Activated effector memory CD4-positive, alpha-beta T cell treated with Interleukin-2 at 50 U/mL for 16 hours (primary cell): Measurements from ENCODE around the gene UBE2F.
"Not testable (repeated sequence)": the region's sequence is repeated elsewhere in the genome, so short reads cannot be mapped to it uniquely, and the experiment has no call there.

ENCODE experiments used
- DNase-seq: peaks from one replicate; pipeline ENCODE4 v3.0.0-alpha.2; 2020

Gene UBE2F

GRCh38 chr2:237981621-237982020 lies 14.8 kb downstream of the UBE2F start:
- DNase-seq: not testable (repeated sequence)

- no peak for DNase-seq
Observed at GRCh38 chr2:237982039-237982725, 15.4 kb downstream of the UBE2F start.

DNA sequence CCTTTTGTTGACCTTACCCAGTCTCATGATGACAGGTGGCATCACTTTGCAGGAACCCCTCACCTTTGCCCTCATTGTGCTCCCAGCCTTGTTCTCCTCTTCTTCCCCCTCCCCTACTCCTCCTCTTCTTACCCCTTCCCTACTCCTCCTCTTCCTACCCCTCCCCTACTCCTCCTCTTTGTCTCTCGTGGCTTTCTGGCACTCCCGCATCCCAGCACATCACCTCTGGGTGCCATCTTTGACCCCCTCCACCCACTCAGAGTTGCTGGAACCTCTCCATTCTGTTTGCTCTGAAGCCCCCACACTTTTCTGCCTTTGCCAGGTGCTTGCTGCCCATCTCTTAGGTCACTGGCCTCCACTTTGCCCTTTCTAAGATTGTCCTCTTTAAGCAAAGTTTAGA lies 17.1 kb downstream of the UBE2F start:
- no peak for DNase-seq

DNA sequence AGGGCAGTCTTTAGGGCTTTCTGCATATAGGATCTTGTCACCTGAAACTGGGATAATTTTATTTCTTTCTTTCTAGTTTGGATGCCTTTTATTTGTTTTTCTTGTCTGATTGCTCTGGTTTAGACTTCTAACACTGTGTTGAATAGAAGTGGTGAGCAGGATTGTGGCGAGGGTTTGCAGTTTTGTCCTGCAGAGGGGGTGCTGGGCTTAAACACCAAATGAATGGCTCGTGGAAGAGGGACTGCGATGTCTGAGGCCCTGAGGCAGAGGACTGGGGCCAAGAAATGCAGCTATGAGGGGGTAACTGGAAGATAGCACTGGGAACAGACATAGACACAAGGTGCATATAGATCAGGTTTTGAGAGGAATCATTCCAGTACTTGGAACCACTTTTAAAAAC lies 20.5 kb downstream of the UBE2F start:
- DNase-seq: no peak

DNA sequence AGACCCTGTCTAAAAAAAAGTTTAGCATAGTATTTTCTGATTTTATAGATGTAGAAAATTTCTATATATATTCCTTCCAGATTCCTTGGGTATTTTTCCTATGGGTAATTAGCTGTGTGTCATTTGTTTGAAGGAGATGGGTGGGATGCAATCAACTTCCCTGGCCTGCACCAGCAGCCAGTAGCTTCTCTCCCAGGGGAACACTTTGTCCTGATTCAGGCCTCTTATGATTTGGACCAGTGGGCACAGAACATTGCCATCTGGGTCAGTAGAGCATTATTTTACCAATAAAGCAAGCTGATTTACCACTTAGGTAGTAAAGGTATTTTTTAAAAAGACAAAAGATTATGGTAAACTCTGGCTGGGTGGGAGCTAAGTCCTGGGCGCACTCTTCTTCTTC lies 26.9 kb downstream of the UBE2F start:
- DNase-seq: no peak

DNA sequence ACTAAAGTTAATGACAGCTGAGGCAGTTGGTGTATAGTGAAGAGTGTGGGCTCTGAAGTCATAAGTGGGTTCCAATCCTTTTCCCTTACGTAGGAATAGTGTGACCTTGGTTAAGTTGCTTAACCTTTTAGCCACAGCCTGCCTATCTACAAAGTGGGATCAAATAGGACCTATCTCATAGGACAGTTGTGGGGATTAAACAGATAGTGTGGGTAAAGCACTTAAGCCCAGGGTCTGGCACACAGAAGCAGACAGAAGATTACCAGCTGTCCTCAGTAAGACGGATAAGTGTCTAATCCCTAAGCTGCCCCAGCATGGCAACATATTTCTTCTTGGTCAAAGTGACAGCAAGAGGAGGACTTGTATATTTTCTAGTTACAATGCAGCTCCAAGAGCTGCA lies 28.2 kb downstream of the UBE2F start:
- no peak for DNase-seq

- no peak for DNase-seq
Observed at GRCh38 chr2:237996021-237996593, 29.3 kb downstream of the UBE2F start.

DNA sequence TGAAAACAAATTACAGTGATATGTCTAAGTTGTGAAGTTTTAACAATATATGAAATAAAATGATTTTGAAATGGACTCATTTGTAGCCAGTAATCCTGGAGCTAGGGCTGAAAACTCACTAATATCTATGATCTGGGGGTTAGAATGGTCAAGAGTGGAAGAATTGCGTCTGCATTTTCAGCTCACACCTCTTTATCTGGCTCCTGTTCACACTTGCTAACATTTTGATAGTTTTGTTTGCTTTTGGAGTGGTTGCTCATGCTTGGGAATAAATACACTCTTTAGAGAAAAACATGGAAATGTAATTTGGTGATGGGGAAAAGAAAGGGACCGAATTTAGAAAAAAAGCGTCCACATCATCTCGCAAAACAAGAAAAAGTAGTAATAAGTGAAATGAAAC lies 30.7 kb downstream of the UBE2F start:
- DNase-seq: no peak

DNA sequence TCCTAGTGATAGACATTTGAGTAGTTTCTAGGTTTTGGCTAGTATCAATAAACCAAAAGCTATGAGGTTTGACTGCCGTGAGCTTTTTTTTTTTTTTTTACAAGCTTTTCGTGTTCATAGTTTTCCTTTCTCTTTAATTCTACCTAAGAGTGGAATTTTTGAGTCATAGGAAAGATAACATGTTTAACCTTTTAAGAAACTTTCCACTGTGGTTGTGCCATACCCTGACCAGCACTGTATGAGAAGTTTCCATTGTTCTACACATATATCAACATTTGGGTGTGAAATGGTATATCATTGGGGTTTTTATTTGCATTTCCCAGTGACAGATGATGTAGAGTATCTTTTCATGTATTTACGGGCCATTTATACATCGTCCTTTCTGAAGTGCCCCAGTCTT lies 31.7 kb downstream of the UBE2F start:
- DNase-seq: no peak

- no peak for DNase-seq
Observed at GRCh38 chr2:238003234-238004031, 36.6 kb downstream of the UBE2F start.

- no peak for DNase-seq
Observed at GRCh38 chr2:238004077-238004830, 37.4 kb downstream of the UBE2F start.

DNA sequence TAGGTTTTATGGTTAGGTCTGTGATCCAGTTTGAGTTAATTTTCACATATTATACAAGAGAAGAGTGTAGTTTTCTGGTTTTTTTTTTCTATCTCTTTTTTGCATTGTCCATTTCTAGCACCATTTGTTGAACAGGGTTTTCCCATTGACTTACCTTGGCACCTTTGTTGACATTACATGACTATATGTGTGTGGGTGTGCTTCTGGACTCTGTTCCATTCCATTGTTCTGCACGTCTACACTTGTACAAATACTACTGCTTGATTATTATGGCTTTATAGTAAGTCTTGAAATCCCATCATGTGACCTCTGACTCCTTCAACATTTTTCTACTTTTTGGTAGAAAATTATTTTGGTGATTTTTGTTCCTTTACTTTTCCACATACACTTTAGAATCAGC lies 38.7 kb downstream of the UBE2F start:
- no peak for DNase-seq

DNA sequence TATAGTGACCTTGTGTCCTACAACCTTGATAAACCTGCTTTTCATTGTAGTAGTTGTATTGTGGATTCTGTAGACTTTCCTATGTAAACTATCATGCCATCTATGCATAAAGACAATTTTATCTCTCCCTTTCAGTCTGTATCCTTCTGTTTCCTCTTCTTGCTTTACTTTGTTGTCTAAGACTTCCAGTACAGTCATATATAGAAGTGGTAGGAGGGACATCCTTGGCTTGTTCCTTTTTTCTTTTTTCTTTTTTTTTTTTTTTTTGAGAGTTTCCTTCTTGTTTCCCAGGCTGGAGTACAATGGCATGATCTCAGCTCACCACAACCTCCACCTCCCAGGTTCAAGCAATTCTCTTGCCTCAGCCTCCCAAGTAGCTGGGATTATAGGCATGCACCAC lies 39.7 kb downstream of the UBE2F start:
- DNase-seq: no peak

GRCh38 chr2:238007924-238008323 lies 41.1 kb downstream of the UBE2F start:
- no peak for DNase-seq

GRCh38 chr2:238009563-238009962 lies 42.7 kb downstream of the UBE2F start:
- no peak for DNase-seq

DNA sequence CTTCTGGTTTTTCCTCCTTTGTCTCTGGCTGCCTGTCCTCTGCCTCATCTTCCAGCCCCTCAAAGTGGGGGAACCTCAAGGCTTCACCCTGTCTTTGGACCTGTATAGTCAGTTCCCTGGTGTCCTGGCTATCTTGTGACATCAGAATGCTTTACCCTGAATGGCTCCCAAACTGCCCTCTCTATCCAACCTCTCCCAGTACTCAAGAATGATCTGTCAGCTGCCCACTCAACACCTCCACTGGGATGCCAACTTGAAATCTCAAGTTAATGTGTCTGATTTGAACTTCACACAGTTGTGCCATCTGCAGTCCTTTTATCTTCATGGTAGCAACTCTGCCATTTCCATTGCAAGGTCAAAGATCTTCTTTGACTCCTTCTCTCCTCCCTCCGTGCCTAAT lies 43.8 kb downstream of the UBE2F start:
- no peak for DNase-seq

GRCh38 chr2:238013806-238014205 lies 47.0 kb downstream of the UBE2F start:
- DNase-seq: no peak

DNA sequence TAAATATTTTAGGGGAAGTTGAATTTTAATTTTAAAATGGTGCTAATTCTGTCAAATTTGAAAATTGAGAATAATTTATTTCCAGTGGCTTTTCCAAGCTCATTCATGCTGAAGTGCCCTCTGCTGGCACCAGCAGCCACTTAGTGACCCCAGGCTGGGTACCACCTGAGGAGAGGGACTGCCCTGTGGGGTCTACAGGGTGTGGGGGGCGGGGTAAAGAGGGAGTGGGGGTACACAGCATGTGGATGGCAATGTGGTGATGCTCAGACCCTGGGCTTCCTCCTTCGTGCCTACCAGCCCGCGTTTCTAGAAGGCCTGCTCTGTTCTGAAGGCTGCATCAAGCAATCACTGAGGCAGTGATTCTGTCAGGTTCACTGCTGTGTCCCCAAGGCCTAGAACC lies 48.9 kb downstream of the UBE2F start:
- DNase-seq: no peak

DNA sequence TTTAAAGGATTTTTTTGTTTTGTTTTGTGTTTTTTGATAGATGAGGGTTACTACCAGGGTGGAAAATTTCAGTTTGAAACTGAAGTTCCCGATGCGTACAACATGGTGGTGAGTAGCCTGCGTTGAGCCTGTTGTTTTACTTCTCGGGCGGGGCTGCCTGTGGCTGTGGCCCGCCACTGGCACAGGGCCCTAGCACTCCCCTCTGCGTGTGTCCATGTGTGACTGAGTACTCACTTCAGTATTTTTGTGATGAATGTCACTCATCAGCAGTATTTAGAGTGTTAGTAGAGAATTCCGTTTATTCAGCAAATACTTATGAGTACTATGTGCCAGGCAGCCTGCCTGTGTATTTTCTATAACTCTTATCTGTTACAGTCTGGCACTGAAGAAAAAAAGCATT lies 49.7 kb downstream of the UBE2F start:
- DNase-seq: no peak

DNA sequence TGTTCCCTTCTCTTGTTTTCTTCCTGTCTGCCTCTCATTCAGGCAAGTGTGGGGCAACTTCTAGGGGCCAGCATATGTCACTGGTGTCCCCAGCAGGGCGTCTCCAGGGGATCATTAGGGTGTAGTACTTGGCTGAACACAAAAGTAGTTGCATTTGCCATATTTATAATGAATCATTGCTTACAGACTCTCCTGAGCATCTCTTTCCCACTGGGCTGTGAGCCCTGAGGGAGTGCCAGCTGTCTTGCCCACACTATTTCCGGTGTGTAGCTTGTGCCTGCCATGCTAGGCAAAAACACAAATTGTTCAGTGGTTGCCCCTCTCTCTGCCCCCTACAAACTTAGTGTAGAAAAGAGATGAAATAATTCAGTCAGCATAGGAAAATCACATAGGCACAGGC lies 53.1 kb downstream of the UBE2F start:
- DNase-seq: no peak

GRCh38 chr2:238020816-238021215 lies 54.0 kb downstream of the UBE2F start:
- DNase-seq: no peak

GRCh38 chr2:238021327-238021726 lies 54.5 kb downstream of the UBE2F start:
- no peak for DNase-seq

- no peak for DNase-seq
Observed at GRCh38 chr2:238022594-238023157, 55.9 kb downstream of the UBE2F start.
